Suprapubic skin (tissue), 4 donors: ENCODE results near the gene MYADML2. TPM values are rescaled to one million over a fixed set of nuclear protein-coding genes. Genes with fewer than 3 reads are reported as not detected.

Source experiments
- DNase-seq, 2 donors: peaks; one replicate each; pipeline ENCODE4 v3.0.0-alpha.2; 2019; ENCODE audit warnings: low spot score in 2 of 2
- H3K27ac ChIP-seq: fragments of 200-600 bp; sonication (generic); one replicate; pipeline ENCODE4 v1.5.1; 2019
- H3K27me3 ChIP-seq: fragments of 200-600 bp; sonication (generic); one replicate; pipeline ENCODE4 v1.5.1; 2019
- H3K36me3 ChIP-seq: fragments of 200-600 bp; sonication (generic); one replicate; pipeline ENCODE4 v1.5.1; 2019
- H3K4me1 ChIP-seq: fragments of 200-600 bp; sonication (generic); one replicate; pipeline ENCODE4 v1.5.1; 2019
- H3K4me3 ChIP-seq: fragments of 200-600 bp; sonication (generic); one replicate; pipeline ENCODE4 v1.5.1; 2019; ENCODE audit warnings: mild to moderate bottlenecking
- H3K9me3 ChIP-seq: fragments of 200-600 bp; sonication (generic); one replicate; pipeline ENCODE4 v1.5.1; 2019
- EP300 ChIP-seq: sonication (generic); formaldehyde crosslinking; IDR thresholded peaks from one replicate; pipeline ENCODE4 v1.6.1; 2017; ENCODE audit warnings: antibody characterized with exemption
- POLR2A ChIP-seq, 2 donors: fragments of 450-650 bp; IDR thresholded peaks; one replicate each; pipeline ENCODE4 v1.6.1; 2017; ENCODE audit warnings: antibody characterized with exemption in 2 of 2, mild to moderate bottlenecking in 2 of 2, moderate library complexity in 2 of 2
- POLR2AphosphoS5 ChIP-seq, 3 donors: sonication (generic); formaldehyde crosslinking; IDR thresholded peaks; one replicate each; pipeline ENCODE4 v1.6.1; 2017; ENCODE audit warnings: antibody characterized with exemption in 3 of 3
- WGBS: methylation state at CpG from one replicate; pipeline ENCODE4 v1.1.5; 2018; 5-methylcytosine and 5-hydroxymethylcytosine counted together
- total RNA-seq, 4 donors: library from RNA; depleted of rRNA; stranded (reverse); fragments of >200 nt; gene quantifications; one replicate each; pipeline ENCODE4 v1.1.0, GENCODE V29; 2016
- TF ChIP-seq, protein P1 (sequence below), 2 donors: fragments of 200-600 bp in 1 of 2; fragments of 450-650 bp in 1 of 2; sonication (generic) in 1 of 2; IDR thresholded peaks; one replicate each; pipeline ENCODE4 v1.5.1; 2016 to 2019; ENCODE audit warnings: antibody characterized with exemption in 2 of 2, mild to moderate bottlenecking in 1 of 2, moderate library complexity in 1 of 2

The MYADML2 gene
- total RNA-seq, 4 donors from 2014 or later: not detected

DNA sequence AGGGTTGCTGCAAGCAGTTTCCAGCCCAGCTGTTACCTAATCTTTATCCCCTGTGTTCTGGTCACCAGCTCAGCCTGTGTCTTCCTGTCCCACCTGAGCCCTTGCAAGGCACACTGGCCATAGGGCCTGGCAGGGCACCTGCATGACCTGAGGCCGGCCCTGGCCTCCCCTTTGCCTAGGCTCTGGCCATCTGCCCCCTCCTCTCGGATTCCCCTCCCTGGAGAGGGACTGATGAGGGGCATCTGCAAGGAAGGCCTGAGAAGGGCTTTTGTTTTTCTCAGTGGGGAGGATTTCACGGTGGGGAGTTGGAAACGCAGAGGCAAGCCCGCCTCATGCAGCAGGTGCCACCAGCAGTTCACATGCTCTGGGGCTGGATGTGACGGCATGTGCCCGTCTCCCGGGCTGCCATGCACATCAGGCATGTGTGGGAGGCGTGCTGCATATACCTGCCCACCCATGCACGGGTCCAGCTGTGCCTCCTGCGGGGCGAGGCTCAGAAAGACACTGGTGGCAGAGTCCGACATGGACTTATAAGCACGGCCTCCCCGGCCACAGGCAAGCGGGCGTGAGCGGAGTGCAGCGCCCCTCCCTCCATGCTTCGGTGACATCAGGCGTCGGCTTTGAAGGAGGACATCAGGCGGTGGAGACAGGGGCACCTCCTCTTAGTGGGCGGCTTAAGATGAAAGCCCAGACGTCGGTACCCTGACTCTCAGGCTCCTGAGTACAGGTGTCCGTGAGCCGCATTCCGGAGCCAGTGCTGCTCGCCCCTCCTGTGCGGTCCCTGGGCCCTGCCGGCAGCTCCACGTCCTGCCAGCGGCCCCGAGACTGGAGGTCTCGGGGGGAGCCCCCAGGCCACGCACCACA lies 46.9 kb upstream of the MYADML2 start:
- WGBS: 89% methylated on average over 9 of the region's 37 CpGs
- Histone ChIP-seq H3K27me3 (no peaks in the 10 kb centered on the region), H3K4me3 (no peak overlapping the region), H3K9me3 (no peaks in the 10 kb centered on the region), H3K27ac (no peak overlapping the region), H3K36me3 (peaks cover 13% of the 10 kb centered on the region), H3K4me1 (peaks cover 24% of the 10 kb centered on the region)
- TF ChIP-seq, protein P1, sequence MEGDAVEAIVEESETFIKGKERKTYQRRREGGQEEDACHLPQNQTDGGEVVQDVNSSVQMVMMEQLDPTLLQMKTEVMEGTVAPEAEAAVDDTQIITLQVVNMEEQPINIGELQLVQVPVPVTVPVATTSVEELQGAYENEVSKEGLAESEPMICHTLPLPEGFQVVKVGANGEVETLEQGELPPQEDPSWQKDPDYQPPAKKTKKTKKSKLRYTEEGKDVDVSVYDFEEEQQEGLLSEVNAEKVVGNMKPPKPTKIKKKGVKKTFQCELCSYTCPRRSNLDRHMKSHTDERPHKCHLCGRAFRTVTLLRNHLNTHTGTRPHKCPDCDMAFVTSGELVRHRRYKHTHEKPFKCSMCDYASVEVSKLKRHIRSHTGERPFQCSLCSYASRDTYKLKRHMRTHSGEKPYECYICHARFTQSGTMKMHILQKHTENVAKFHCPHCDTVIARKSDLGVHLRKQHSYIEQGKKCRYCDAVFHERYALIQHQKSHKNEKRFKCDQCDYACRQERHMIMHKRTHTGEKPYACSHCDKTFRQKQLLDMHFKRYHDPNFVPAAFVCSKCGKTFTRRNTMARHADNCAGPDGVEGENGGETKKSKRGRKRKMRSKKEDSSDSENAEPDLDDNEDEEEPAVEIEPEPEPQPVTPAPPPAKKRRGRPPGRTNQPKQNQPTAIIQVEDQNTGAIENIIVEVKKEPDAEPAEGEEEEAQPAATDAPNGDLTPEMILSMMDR (IDR thresholded peaks at IDR 0.05): no peak
- TF ChIP-seq POLR2AphosphoS5 (IDR thresholded peaks at IDR 0.05) (no peak), EP300 (no peak), POLR2A (IDR thresholded peaks at IDR 0.05) (no peak)
- DNase-seq: no peak

DNA sequence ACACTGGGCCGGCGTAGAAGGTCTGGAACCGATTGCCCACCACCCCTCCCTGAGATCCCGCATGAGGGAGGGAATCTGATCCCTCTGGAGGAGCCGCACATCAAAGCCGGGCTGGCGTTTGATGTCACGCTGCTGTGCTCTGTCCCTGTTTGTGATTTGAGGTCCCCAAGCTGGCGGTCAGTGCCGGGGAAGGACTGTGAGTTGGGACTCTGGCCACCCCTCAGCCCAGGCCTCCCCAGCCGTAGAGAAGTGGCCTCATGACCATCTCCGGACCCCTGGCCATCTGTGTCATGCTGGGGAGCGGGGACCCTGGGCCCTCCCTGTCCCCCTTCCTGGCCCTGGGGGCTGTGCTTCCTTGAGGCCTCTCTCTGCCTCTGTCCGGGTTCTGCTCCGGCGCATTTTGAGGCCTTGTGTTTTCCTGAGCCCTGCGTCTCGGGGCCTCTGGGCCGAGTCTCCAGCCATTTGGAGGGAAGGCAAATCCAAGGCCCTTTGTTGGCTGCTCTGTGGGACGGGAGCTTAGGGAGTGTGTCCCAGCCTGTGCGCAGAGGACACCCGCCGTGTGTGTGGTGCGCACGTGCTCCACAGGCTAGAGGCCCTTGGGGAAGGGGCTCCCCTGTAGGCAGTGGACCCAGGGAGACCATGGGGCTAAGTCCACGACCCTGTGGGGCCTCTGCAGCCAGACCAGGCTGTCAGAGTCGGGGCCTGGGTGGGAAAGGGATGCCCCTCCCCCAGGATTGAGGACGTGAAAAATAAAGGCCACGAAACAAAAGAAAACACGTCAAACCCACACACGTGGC lies 45.5 kb upstream of the MYADML2 start:
- Histone ChIP-seq H3K27ac (peak overlapping the region; percentile 26), H3K36me3 (peaks cover 15% of the 10 kb centered on the region), H3K9me3 (no peaks in the 10 kb centered on the region), H3K4me3 (peak overlapping the region; percentile 7), H3K27me3 (no peaks in the 10 kb centered on the region), H3K4me1 (peaks cover 24% of the 10 kb centered on the region)
- 81% methylated on average over 24 of the region's 31 CpGs for WGBS
- TF ChIP-seq, protein P1 (IDR thresholded peaks at IDR 0.05): no peak
- TF ChIP-seq POLR2A (IDR thresholded peaks at IDR 0.05) (no peak), POLR2AphosphoS5 (IDR thresholded peaks at IDR 0.05) (no peak), EP300 (no peak)
- DNase-seq: no peak

DNA sequence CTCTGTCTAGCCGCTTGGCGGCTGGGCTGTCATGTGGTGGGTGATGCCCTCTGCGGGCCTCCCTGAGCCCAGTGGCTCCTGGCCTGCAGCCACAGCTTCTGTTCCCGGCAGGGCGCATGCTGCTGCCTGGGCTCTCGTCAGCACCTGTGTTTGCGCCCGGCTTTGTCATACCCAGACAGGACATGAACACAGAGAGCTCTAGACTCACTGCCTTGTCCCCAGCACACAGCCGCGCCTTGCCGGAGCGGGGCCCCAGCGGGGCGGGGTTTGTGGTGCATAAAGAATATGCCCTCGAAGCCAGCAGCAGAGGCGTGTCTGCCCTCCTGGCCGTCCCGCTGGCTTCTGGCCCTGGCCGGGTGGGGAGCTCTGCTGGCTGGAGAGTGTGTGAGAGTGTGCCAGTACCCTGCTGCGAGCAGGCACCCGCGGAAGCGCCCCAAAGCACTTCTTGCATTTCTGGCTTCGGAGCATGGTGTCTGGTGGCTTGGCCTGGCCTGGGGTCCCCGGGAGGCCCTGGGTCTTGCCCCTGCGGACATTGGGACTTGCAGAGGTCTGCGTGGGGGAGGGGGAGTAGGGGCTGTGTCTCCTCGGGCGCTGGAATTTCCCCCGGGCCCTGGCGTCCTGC lies 44.8 kb upstream of the MYADML2 start:
- Histone ChIP-seq H3K27ac (peak overlapping the region; percentile 26), H3K36me3 (peaks cover 20% of the 10 kb centered on the region), H3K9me3 (no peaks in the 10 kb centered on the region), H3K4me3 (peak overlapping the region; percentile 7), H3K27me3 (no peaks in the 10 kb centered on the region), H3K4me1 (peaks cover 24% of the 10 kb centered on the region)
- TF ChIP-seq POLR2AphosphoS5 (IDR thresholded peaks at IDR 0.05) (peak in 1 of 3 donors; percentile 15), POLR2A (IDR thresholded peaks at IDR 0.05) (no peak)
- WGBS: 22% methylated on average over 14 of the region's 31 CpGs
- peak in 1 of 2 donors; percentile 85 for DNase-seq

DNA sequence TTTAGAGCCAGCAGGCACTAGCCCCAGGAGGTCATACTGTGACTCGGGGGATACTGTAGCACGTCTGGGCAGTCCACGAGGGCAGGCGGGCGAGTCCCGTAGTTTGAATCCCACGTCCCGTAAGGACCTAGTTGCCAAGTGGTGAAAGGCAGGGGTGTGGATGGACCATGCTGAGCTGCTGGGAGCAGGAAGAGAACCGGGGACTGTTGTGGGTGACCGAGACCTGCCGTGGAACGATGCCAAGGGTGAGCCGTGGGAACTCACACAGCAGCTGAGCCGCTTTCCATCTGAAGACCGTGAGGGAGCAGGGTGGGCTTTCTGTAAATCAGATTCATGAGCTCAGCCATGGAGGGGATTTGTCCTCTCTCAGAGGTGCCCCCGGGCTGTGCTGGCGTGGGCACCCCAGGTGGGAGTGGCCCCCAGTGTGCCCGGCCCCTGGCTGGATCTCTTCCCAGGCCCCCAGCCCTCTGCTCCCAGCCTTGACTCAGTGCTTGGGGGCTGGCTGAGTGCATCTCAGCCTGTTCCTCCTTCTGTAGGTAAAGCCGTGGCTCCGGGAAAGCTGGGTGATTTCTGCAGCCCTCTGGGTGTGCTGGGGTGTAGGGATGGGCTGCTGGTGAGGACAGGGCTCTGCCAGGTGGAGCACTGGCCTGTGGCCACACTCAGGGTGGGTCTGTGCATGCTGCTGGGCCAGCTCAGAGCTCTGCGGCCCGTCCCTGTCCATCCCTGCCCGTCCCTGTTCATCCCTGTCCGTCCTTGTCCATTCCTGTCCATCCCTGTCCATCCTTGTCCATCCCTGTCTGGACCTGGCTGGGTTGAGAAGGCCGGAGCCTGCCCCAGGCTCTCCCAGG lies 44.0 kb upstream of the MYADML2 start:
- no peaks in the 10 kb centered on the region for H3K9me3 ChIP-seq
- WGBS: 83% methylated on average over 24 of the region's 25 CpGs

More for the DNA sequence above, 44.0 kb upstream of the MYADML2 start:
- Histone ChIP-seq H3K4me3 (peak overlapping the region; percentile 7), H3K4me1 (peaks cover 24% of the 10 kb centered on the region), H3K27me3 (no peaks in the 10 kb centered on the region), H3K27ac (no peak overlapping the region), H3K36me3 (peaks cover 20% of the 10 kb centered on the region)
- TF ChIP-seq EP300 (no peak), POLR2AphosphoS5 (IDR thresholded peaks at IDR 0.05) (no peak), POLR2A (IDR thresholded peaks at IDR 0.05) (no peak)
- TF ChIP-seq, protein P1 (IDR thresholded peaks at IDR 0.05): no peak
- no peak for DNase-seq
